ENCODE measurements around the gene SLC12A9.
A peak's percentile ranks its signal among the peaks of the same experiment; 100 is the strongest.

The SLC12A9 gene

GRCh38 chr7:100885440-100886141, 33.1 kb downstream of the SLC12A9 start:
- no peaks in the 10 kb centered on the region for H3K9me3 ChIP-seq (ENCODE audit: control insufficient read depth in 2 of 2, low read length in 2 of 2)
- H3K36me3 ChIP-seq (ENCODE audit: control insufficient read depth in 2 of 2, insufficient read depth in 2 of 2, low read length in 2 of 2) = peaks cover 66 to 67% of the 10 kb centered on the region in 2 donors
- H3K4me1 ChIP-seq (ENCODE audit: control insufficient read depth, insufficient read depth, low read length) = peaks cover 25% of the 10 kb centered on the region
- H3K9ac ChIP-seq (ENCODE audit: low read length in 2 of 2) = no peak overlapping the region
- H3K27ac ChIP-seq (ENCODE audit: low read length) = no peak overlapping the region
- no peaks in the 10 kb centered on the region for H3K27me3 ChIP-seq (ENCODE audit: control insufficient read depth in 1 of 2, insufficient read depth in 2 of 2, low read length in 2 of 2)
- H3K4me3 ChIP-seq (ENCODE audit: low read length in 2 of 2) = no peak overlapping the region

- H3K27me3 ChIP-seq (ENCODE audit: control insufficient read depth in 1 of 2, insufficient read depth in 2 of 2, low read length in 2 of 2) = no peaks in the 10 kb centered on the region
- H3K9ac ChIP-seq (ENCODE audit: low read length in 2 of 2) = no peak overlapping the region
- H3K36me3 ChIP-seq (ENCODE audit: control insufficient read depth in 2 of 2, insufficient read depth in 2 of 2, low read length in 2 of 2) = peaks cover 63 to 65% of the 10 kb centered on the region in 2 donors
- H3K4me1 ChIP-seq (ENCODE audit: control insufficient read depth, insufficient read depth, low read length) = peaks cover 31% of the 10 kb centered on the region
- no peak overlapping the region for H3K27ac ChIP-seq (ENCODE audit: low read length)
- no peak overlapping the region for H3K4me3 ChIP-seq (ENCODE audit: low read length in 2 of 2)
- H3K9me3 ChIP-seq (ENCODE audit: control insufficient read depth in 2 of 2, low read length in 2 of 2) = no peaks in the 10 kb centered on the region
Observed at GRCh38 chr7:100886142-100886935, 33.8 kb downstream of the SLC12A9 start.

DNA sequence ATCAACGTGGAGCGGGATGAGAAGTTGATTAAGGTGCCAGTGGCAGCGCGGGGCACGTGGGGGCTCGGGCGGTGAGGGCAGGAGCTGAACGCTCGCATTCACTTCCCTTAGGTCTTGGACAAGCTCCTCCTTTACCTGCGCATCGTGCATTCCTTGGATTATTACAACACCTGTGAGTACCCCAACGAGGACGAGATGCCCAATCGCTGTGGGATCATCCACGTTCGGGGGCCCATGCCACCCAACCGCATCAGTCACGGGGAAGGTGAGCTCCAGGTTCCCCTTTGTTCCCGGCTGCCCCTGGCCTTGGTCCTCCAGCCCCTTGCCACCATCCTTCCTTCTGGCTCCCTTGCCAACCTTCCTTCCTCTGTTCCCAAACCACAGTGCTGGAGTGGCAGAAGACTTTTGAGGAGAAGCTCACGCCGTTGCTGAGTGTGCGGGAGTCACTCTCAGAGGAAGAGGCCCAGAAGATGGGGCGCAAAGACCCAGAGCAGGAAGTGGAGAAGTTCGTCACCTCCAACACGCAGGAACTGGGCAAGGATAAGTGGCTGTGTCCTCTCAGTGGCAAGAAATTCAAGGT, 34.5 kb downstream of the SLC12A9 start:
- H3K9ac ChIP-seq (ENCODE audit: low read length in 2 of 2) = no peak overlapping the region
- H3K9me3 ChIP-seq (ENCODE audit: control insufficient read depth in 2 of 2, low read length in 2 of 2) = no peaks in the 10 kb centered on the region
- H3K36me3 ChIP-seq (ENCODE audit: control insufficient read depth in 2 of 2, insufficient read depth in 2 of 2, low read length in 2 of 2) = peaks cover 57 to 60% of the 10 kb centered on the region in 2 donors
- no peak overlapping the region for H3K4me3 ChIP-seq (ENCODE audit: low read length in 2 of 2)
- H3K4me1 ChIP-seq (ENCODE audit: control insufficient read depth, insufficient read depth, low read length) = peaks cover 31% of the 10 kb centered on the region
- no peak overlapping the region for H3K27ac ChIP-seq (ENCODE audit: low read length)
- no peaks in the 10 kb centered on the region for H3K27me3 ChIP-seq (ENCODE audit: control insufficient read depth in 1 of 2, insufficient read depth in 2 of 2, low read length in 2 of 2)

DNA sequence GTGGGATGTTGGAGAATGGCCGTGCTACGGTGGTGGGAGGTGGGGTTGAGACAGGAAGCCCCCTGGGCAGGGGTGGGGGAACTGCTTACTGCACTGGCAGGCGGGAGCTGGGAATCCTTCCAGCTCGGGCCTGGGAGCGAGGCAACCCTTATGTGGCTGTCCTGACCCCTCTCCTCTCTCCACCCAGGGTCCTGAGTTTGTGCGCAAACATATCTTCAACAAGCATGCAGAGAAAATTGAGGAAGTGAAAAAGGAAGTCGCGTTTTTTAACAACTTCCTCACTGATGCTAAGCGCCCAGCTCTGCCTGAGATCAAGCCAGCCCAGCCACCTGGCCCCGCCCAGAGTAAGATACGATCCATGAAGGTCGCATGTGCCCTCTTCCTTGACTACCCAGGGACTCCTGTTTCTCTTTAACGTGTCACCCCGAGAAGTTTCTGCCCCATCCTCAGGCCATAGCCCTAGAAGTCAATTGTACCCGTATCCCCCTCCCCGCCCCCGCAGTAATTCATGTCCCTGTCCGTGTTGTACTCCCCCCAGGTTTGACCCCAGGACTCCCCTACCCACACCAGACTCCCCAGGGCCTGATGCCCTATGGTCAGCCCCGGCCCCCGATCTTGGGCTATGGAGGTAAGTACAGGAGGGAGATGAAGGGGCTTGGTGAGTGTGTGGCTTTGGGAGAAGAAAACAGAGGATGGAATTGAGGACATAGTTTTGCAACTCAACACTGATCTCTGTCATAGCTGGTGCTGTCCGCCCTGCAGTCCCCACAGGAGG, 35.2 kb downstream of the SLC12A9 start:
- H3K9me3 ChIP-seq (ENCODE audit: control insufficient read depth in 2 of 2, low read length in 2 of 2) = no peaks in the 10 kb centered on the region
- H3K9ac ChIP-seq (ENCODE audit: low read length in 2 of 2) = peak overlapping the region in 1 of 2 donors; percentile 29
- no peak overlapping the region for H3K27ac ChIP-seq (ENCODE audit: low read length)
- peaks cover 52 to 54% of the 10 kb centered on the region in 2 donors for H3K36me3 ChIP-seq (ENCODE audit: control insufficient read depth in 2 of 2, insufficient read depth in 2 of 2, low read length in 2 of 2)
- H3K4me3 ChIP-seq (ENCODE audit: low read length in 2 of 2) = no peak overlapping the region
- H3K4me1 ChIP-seq (ENCODE audit: control insufficient read depth, insufficient read depth, low read length) = peaks cover 31% of the 10 kb centered on the region
- no peaks in the 10 kb centered on the region for H3K27me3 ChIP-seq (ENCODE audit: control insufficient read depth in 1 of 2, insufficient read depth in 2 of 2, low read length in 2 of 2)

- Histone ChIP-seq H3K9me3 (ENCODE audit: control insufficient read depth in 2 of 2, low read length in 2 of 2) (no peaks in the 10 kb centered on the region), H3K36me3 (ENCODE audit: control insufficient read depth in 2 of 2, insufficient read depth in 2 of 2, low read length in 2 of 2) (peaks cover 47 to 50% of the 10 kb centered on the region in 2 donors), H3K9ac (ENCODE audit: low read length in 2 of 2) (peak overlapping the region; percentile 21 to 82), H3K27ac (ENCODE audit: low read length) (peak overlapping the region; percentile 76), H3K4me3 (ENCODE audit: low read length in 2 of 2) (peak overlapping the region; percentile 61 to 78), H3K27me3 (ENCODE audit: control insufficient read depth in 1 of 2, insufficient read depth in 2 of 2, low read length in 2 of 2) (no peaks in the 10 kb centered on the region), H3K4me1 (ENCODE audit: control insufficient read depth, insufficient read depth, low read length) (peaks cover 31% of the 10 kb centered on the region)
Observed at GRCh38 chr7:100888291-100888987, 35.9 kb downstream of the SLC12A9 start.

DNA sequence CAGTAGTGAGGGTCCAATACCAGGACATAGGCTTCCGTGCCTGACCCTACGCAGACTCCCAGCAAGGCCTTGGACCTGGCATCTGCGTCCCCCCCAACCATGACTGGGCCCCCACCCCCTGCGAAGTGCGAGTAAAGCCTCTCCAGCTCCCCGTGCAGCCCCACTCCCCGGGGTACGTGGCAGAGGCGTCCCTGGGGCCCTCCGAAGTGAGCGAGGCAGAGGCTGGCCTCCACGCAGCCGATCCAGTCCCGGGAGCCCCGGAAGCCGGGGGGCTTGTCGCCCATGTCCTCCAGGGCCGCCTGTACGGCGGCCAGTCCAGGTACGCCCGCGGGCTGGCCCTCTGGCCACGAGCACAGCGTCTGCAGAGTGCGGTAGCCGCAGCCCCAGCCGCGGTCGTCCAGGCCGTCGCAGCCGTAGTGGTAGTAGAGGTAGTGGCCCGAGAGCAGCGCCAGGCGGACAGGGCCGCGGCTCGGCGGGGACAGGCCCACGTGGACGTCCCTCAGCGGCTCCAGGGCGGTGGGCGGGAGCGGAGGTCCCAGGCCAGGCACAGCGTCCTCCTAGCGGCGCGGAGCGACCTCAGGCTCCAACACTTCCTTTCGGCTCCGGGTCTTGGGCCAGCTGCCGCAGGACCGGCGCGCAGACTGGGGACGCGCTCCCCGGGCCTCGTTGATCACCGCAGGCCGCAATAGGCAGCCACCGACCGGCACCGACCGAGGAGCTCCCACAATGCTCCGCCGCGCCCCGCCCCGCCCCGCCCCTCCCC, 36.7 kb downstream of the SLC12A9 start, which contains the start of gene UFSP1:
Gene UFSP1, minus strand, starts transcription at position 728 of the 763 bp plus-strand sequence. Its CDS starts 444 bp downstream, at position 284.
- Histone ChIP-seq H3K36me3 (ENCODE audit: control insufficient read depth in 2 of 2, insufficient read depth in 2 of 2, low read length in 2 of 2) (peaks cover 39 to 43% of the 10 kb centered on the region in 2 donors), H3K27ac (ENCODE audit: low read length) (peak within 1 kb of the TSS; percentile 76), H3K9me3 (ENCODE audit: control insufficient read depth in 2 of 2, low read length in 2 of 2) (no peaks in the 10 kb centered on the region), H3K27me3 (ENCODE audit: control insufficient read depth in 1 of 2, insufficient read depth in 2 of 2, low read length in 2 of 2) (no peaks in the 10 kb centered on the region), H3K9ac (ENCODE audit: low read length in 2 of 2) (peak within 1 kb of the TSS; percentile 80 to 82), H3K4me3 (ENCODE audit: low read length in 2 of 2) (peak within 1 kb of the TSS; percentile 79 to 81), H3K4me1 (ENCODE audit: control insufficient read depth, insufficient read depth, low read length) (peaks cover 31% of the 10 kb centered on the region)

- no peaks in the 10 kb centered on the region for H3K9me3 ChIP-seq (ENCODE audit: control insufficient read depth in 2 of 2, low read length in 2 of 2)
- H3K27me3 ChIP-seq (ENCODE audit: control insufficient read depth in 1 of 2, insufficient read depth in 2 of 2, low read length in 2 of 2) = peaks cover under 1 to 10% of the 10 kb centered on the region in 2 donors
- peaks cover 22 to 27% of the 10 kb centered on the region in 2 donors for H3K36me3 ChIP-seq (ENCODE audit: control insufficient read depth in 2 of 2, insufficient read depth in 2 of 2, low read length in 2 of 2)
- H3K9ac ChIP-seq (ENCODE audit: low read length in 2 of 2) = peak overlapping the region; percentile 51 to 66
- peak overlapping the region; percentile 79 to 81 for H3K4me3 ChIP-seq (ENCODE audit: low read length in 2 of 2)
- peaks cover 43% of the 10 kb centered on the region for H3K4me1 ChIP-seq (ENCODE audit: control insufficient read depth, insufficient read depth, low read length)
- peak overlapping the region; percentile 70 for H3K27ac ChIP-seq (ENCODE audit: low read length)
Observed at GRCh38 chr7:100890653-100891567, 38.4 kb downstream of the SLC12A9 start.

DNA sequence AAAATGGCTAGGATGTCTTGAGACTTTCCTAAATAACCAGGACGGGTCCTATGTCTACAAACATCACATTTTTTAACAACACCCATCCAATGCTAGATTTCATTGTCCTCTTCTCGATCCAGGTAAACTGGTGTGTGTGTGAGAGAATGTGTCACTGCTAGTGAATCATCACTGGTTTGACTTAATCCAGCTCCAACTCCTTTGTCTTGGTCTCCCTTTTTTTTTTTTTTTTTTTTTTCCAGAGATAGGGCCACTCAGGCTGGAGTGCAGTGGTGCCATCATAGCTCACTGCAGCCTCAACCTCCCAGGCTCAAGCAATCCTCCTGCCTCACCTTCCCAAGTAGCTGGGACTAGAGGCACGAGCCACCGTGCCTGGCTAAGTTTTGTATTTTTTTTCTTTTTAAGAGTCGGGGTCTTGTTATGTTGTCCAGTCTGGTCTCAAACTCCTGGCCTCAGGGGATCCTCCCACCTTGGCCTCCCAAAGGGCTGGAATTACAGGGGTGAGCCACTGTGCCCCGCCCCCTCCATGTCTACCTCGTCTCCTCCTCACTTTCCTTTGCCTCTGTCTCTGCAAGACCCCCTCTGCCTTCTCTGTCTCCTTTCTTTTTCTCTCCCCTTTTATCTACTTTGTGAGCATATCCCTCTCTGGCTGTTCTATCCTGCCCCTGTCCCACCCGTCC, 39.2 kb downstream of the SLC12A9 start:
- Histone ChIP-seq H3K9me3 (ENCODE audit: control insufficient read depth in 2 of 2, low read length in 2 of 2) (no peaks in the 10 kb centered on the region), H3K27ac (ENCODE audit: low read length) (no peak overlapping the region), H3K4me1 (ENCODE audit: control insufficient read depth, insufficient read depth, low read length) (peaks cover 51% of the 10 kb centered on the region), H3K36me3 (ENCODE audit: control insufficient read depth in 2 of 2, insufficient read depth in 2 of 2, low read length in 2 of 2) (peaks cover 14 to 19% of the 10 kb centered on the region in 2 donors), H3K27me3 (ENCODE audit: control insufficient read depth in 1 of 2, insufficient read depth in 2 of 2, low read length in 2 of 2) (peaks cover 7 to 18% of the 10 kb centered on the region in 2 donors), H3K4me3 (ENCODE audit: low read length in 2 of 2) (no peak overlapping the region), H3K9ac (ENCODE audit: low read length in 2 of 2) (no peak overlapping the region)

All from stomach smooth muscle (tissue), 2 donors.